Measurements from ENCODE around the gene HS6ST3. TPM values are rescaled to one million over a fixed set of nuclear protein-coding genes. Genes with fewer than 3 reads are reported as not detected.
"Not testable (repeated sequence)": the region's sequence is repeated elsewhere in the genome, so short reads cannot be mapped to it uniquely, and the experiment has no call there.

The HS6ST3 gene
- total RNA-seq, 1 donor from 2014 or later = not detected

GRCh38 chr13:96710166-96710862, 620.4 kb downstream of the HS6ST3 start:
- intact Hi-C loops (cut with micrococcal nuclease) = no loop called here

GRCh38 chr13:96720446-96720845, 630.5 kb downstream of the HS6ST3 start:
- intact Hi-C loops (cut with micrococcal nuclease) = no loop called here

- intact Hi-C loops (cut with micrococcal nuclease) = no loop called here
Observed at GRCh38 chr13:96726651-96727050, 636.7 kb downstream of the HS6ST3 start.

GRCh38 chr13:96728463-96728862, 638.6 kb downstream of the HS6ST3 start:
- intact Hi-C loops (cut with micrococcal nuclease) = no loop called here

- intact Hi-C loops (cut with micrococcal nuclease) = no loop called here
Observed at GRCh38 chr13:96730676-96731075, 640.8 kb downstream of the HS6ST3 start.

GRCh38 chr13:96734499-96734898, 644.6 kb downstream of the HS6ST3 start:
- intact Hi-C loops (cut with micrococcal nuclease) = no loop called here

- intact Hi-C loops (cut with micrococcal nuclease) = no loop called here
Observed at GRCh38 chr13:96741779-96742178, 651.9 kb downstream of the HS6ST3 start.

- intact Hi-C loops (cut with micrococcal nuclease) = no loop called here
Observed at GRCh38 chr13:96743296-96744089, 653.6 kb downstream of the HS6ST3 start.

- intact Hi-C loops (cut with micrococcal nuclease) = no loop called here
Observed at GRCh38 chr13:96744367-96745331, 654.7 kb downstream of the HS6ST3 start.

- intact Hi-C loops (cut with micrococcal nuclease) = no loop called here
Observed at GRCh38 chr13:96746886-96747285, 657.0 kb downstream of the HS6ST3 start.

- intact Hi-C loops (cut with micrococcal nuclease) = no loop called here
Observed at GRCh38 chr13:96749825-96750224, 659.9 kb downstream of the HS6ST3 start.

GRCh38 chr13:96751089-96751488, 661.2 kb downstream of the HS6ST3 start:
- intact Hi-C loops (cut with micrococcal nuclease) = no loop called here

GRCh38 chr13:96762876-96763275, 673.0 kb downstream of the HS6ST3 start:
- intact Hi-C loops (cut with micrococcal nuclease) = no loop called here

- intact Hi-C loops (cut with micrococcal nuclease) = no loop called here
Observed at GRCh38 chr13:96766306-96766705, 676.4 kb downstream of the HS6ST3 start.

- intact Hi-C loops (cut with micrococcal nuclease) = no loop called here
Observed at GRCh38 chr13:96768524-96768923, 678.6 kb downstream of the HS6ST3 start.

- intact Hi-C loops (cut with micrococcal nuclease) = no loop called here
Observed at GRCh38 chr13:96769874-96770273, 680.0 kb downstream of the HS6ST3 start.

- intact Hi-C loops (cut with micrococcal nuclease) = no loop called here
Observed at GRCh38 chr13:96771486-96772367, 681.8 kb downstream of the HS6ST3 start.

GRCh38 chr13:96772426-96772825, 682.5 kb downstream of the HS6ST3 start:
- intact Hi-C loops (cut with micrococcal nuclease) = no loop called here

GRCh38 chr13:96778302-96778701, 688.4 kb downstream of the HS6ST3 start:
- intact Hi-C loops (cut with micrococcal nuclease) = not testable (repeated sequence)

GRCh38 chr13:96779691-96780090, 689.8 kb downstream of the HS6ST3 start:
- intact Hi-C loops (cut with micrococcal nuclease) = no loop called here

GRCh38 chr13:96780105-96780504, 690.2 kb downstream of the HS6ST3 start:
- intact Hi-C loops (cut with micrococcal nuclease) = no loop called here

Data from T-helper 1 cell treated with Interleukin-12 subunit alpha and Interleukin-12 subunit beta and Interleukin-4 antibody, amounts not matched to agents 30 ng/mL and 1 ng/mL, for 36 hours (primary cell).